HEK293 (cell line): Measurements from ENCODE around the gene CALCOCO1.

ENCODE experiments used
- GLIS2 ChIP-seq: fragments of 450-650 bp; formaldehyde crosslinking; IDR thresholded peaks from 2 replicates; pipeline ENCODE4 v1.5.1; 2016; ENCODE audit warnings: missing biosample characterization, missing genetic modification characterization
- HOXD13 ChIP-seq: sonication (generic); formaldehyde crosslinking; IDR thresholded peaks from 2 replicates; pipeline ENCODE4 v1.8.0; 2022; ENCODE audit warnings: missing genetic modification reagents, borderline replicate concordance
- KLF1 ChIP-seq: fragments of 450-650 bp; formaldehyde crosslinking; IDR thresholded peaks from 2 replicates; pipeline ENCODE4 v1.5.1; 2016; ENCODE audit warnings: missing biosample characterization, missing genetic modification characterization
- KLF16 ChIP-seq: fragments of 450-650 bp; formaldehyde crosslinking; IDR thresholded peaks from 2 replicates; pipeline ENCODE4 v1.5.1; 2017; ENCODE audit warnings: missing biosample characterization, missing genetic modification characterization
- PBX3 ChIP-seq: sonication (generic); formaldehyde crosslinking; IDR thresholded peaks from 2 replicates; pipeline ENCODE4 v1.8.1; 2022; ENCODE audit warnings: mild to moderate bottlenecking, moderate library complexity, missing genetic modification reagents
- ZBTB21 ChIP-seq: fragments of 450-650 bp; formaldehyde crosslinking; IDR thresholded peaks from 2 replicates; pipeline ENCODE4 v1.5.1; 2017; ENCODE audit warnings: missing biosample characterization, missing genetic modification characterization
- ZBTB48 ChIP-seq: fragments of 450-650 bp; formaldehyde crosslinking; IDR thresholded peaks from 2 replicates; pipeline ENCODE4 v1.5.1; 2016; ENCODE audit warnings: missing biosample characterization, missing genetic modification characterization
- ZBTB7A ChIP-seq: fragments of 450-650 bp; formaldehyde crosslinking; IDR thresholded peaks from 2 replicates; pipeline ENCODE4 v1.5.1; 2016; ENCODE audit warnings: low read depth, missing biosample characterization, missing genetic modification characterization
- ZBTB8A ChIP-seq: fragments of 450-650 bp; formaldehyde crosslinking; IDR thresholded peaks from 2 replicates; pipeline ENCODE4 v1.5.1; 2016; ENCODE audit warnings: missing biosample characterization, missing genetic modification characterization
- ZEB2 ChIP-seq: fragments of 450-650 bp; formaldehyde crosslinking; IDR thresholded peaks from 2 replicates; pipeline ENCODE4 v1.5.1; 2016; ENCODE audit warnings: missing biosample characterization, missing genetic modification characterization
- ZFP41 ChIP-seq: fragments of 450-650 bp; formaldehyde crosslinking; IDR thresholded peaks from 2 replicates; pipeline ENCODE4 v1.5.1; 2016; ENCODE audit warnings: missing biosample characterization, missing genetic modification characterization, borderline replicate concordance
- ZNF140 ChIP-seq: fragments of 450-650 bp; formaldehyde crosslinking; IDR thresholded peaks from 2 replicates; pipeline ENCODE4 v1.5.1; 2016; ENCODE audit warnings: missing biosample characterization, missing genetic modification characterization
- ZNF18 ChIP-seq: fragments of 450-650 bp; formaldehyde crosslinking; IDR thresholded peaks from 2 replicates; pipeline ENCODE4 v1.5.1; 2016; ENCODE audit warnings: missing biosample characterization, missing genetic modification characterization
- ZNF202 ChIP-seq: fragments of 450-650 bp; formaldehyde crosslinking; IDR thresholded peaks from 2 replicates; pipeline ENCODE4 v1.5.1; 2016; ENCODE audit warnings: missing biosample characterization, missing genetic modification characterization, borderline replicate concordance
- ZNF266 ChIP-seq: fragments of 450-650 bp; formaldehyde crosslinking; IDR thresholded peaks from 2 replicates; pipeline ENCODE4 v1.5.1; 2016; ENCODE audit warnings: missing biosample characterization, missing genetic modification characterization, low read depth
- ZNF292 ChIP-seq: fragments of 450-650 bp; formaldehyde crosslinking; IDR thresholded peaks from 2 replicates; pipeline ENCODE4 v1.5.1; 2016; ENCODE audit warnings: low read depth, missing biosample characterization, missing genetic modification characterization, borderline replicate concordance
- ZNF302 ChIP-seq: fragments of 450-650 bp; formaldehyde crosslinking; IDR thresholded peaks from 2 replicates; pipeline ENCODE4 v1.5.1; 2016; ENCODE audit warnings: missing biosample characterization, missing genetic modification characterization, low read depth
- ZNF350 ChIP-seq: fragments of 450-650 bp; formaldehyde crosslinking; IDR thresholded peaks from 2 replicates; pipeline ENCODE4 v1.5.0; 2017; ENCODE audit warnings: missing biosample characterization, mild to moderate bottlenecking, missing genetic modification characterization
- ZNF362 ChIP-seq: fragments of 450-650 bp; formaldehyde crosslinking; IDR thresholded peaks from 2 replicates; pipeline ENCODE4 v1.5.1; 2016; ENCODE audit warnings: missing biosample characterization, missing genetic modification characterization
- ZNF391 ChIP-seq: fragments of 450-650 bp; formaldehyde crosslinking; IDR thresholded peaks from 2 replicates; pipeline ENCODE4 v1.5.1; 2016; ENCODE audit warnings: low read depth, missing biosample characterization, missing genetic modification characterization, borderline replicate concordance
- ZNF394 ChIP-seq: fragments of 450-650 bp; formaldehyde crosslinking; IDR thresholded peaks from 2 replicates; pipeline ENCODE4 v1.5.1; 2016; ENCODE audit warnings: missing biosample characterization, missing genetic modification characterization, mild to moderate bottlenecking, moderate library complexity, borderline replicate concordance
- ZNF404 ChIP-seq: fragments of 450-650 bp; formaldehyde crosslinking; IDR thresholded peaks from 2 replicates; pipeline ENCODE4 v1.5.1; 2017; ENCODE audit warnings: missing biosample characterization, missing genetic modification characterization
- ZNF426 ChIP-seq: fragments of 450-650 bp; formaldehyde crosslinking; IDR thresholded peaks from 2 replicates; pipeline ENCODE4 v1.5.1; 2017; ENCODE audit warnings: missing biosample characterization, missing genetic modification characterization, mild to moderate bottlenecking, inconsistent platforms, moderate library complexity
- ZNF433 ChIP-seq: fragments of 450-650 bp; formaldehyde crosslinking; IDR thresholded peaks from 2 replicates; pipeline ENCODE4 v1.5.1; 2016; ENCODE audit warnings: missing biosample characterization, missing genetic modification characterization, low read depth
- ZNF501 ChIP-seq: fragments of 450-650 bp; formaldehyde crosslinking; IDR thresholded peaks from 2 replicates; pipeline ENCODE4 v1.5.1; 2016; ENCODE audit warnings: missing biosample characterization, missing genetic modification characterization
- ZNF530 ChIP-seq: fragments of 450-650 bp; formaldehyde crosslinking; IDR thresholded peaks from 2 replicates; pipeline ENCODE4 v1.5.1; 2016; ENCODE audit warnings: low read depth, missing biosample characterization, missing genetic modification characterization
- ZNF621 ChIP-seq: fragments of 450-650 bp; formaldehyde crosslinking; IDR thresholded peaks from 2 replicates; pipeline ENCODE4 v1.5.1; 2017; ENCODE audit warnings: missing biosample characterization, missing genetic modification characterization
- ZNF639 ChIP-seq: fragments of 450-650 bp; formaldehyde crosslinking; IDR thresholded peaks from 2 replicates; pipeline ENCODE4 v1.5.1; 2016; ENCODE audit warnings: missing biosample characterization, missing genetic modification characterization
- ZNF664 ChIP-seq: fragments of 450-650 bp; formaldehyde crosslinking; IDR thresholded peaks from 2 replicates; pipeline ENCODE4 v1.5.1; 2016; ENCODE audit warnings: missing biosample characterization, missing genetic modification characterization
- ZNF701 ChIP-seq: fragments of 450-650 bp; formaldehyde crosslinking; IDR thresholded peaks from 2 replicates; pipeline ENCODE4 v1.5.1; 2016; ENCODE audit warnings: missing biosample characterization, missing genetic modification characterization
- ZNF777 ChIP-seq: fragments of 450-650 bp; formaldehyde crosslinking; IDR thresholded peaks from 2 replicates; pipeline ENCODE4 v1.5.1; 2017; ENCODE audit warnings: missing biosample characterization, missing genetic modification characterization, borderline replicate concordance
- ZNF785 ChIP-seq: fragments of 450-650 bp; formaldehyde crosslinking; IDR thresholded peaks from 2 replicates; pipeline ENCODE4 v1.5.1; 2016; ENCODE audit warnings: missing biosample characterization, missing genetic modification characterization
- ZNF791 ChIP-seq: fragments of 450-650 bp; formaldehyde crosslinking; IDR thresholded peaks from 2 replicates; pipeline ENCODE4 v1.5.1; 2016; ENCODE audit warnings: missing biosample characterization, missing genetic modification characterization
- ZXDB ChIP-seq: fragments of 450-650 bp; formaldehyde crosslinking; IDR thresholded peaks from 2 replicates; pipeline ENCODE4 v1.5.1; 2016; ENCODE audit warnings: missing biosample characterization, missing genetic modification characterization

CALCOCO1 gene

GRCh38 chr12:53664191-53664590 lies 63.1 kb downstream of the CALCOCO1 start (continued):
- no peak for TF ChIP-seq ZNF701 (tag by site-specific recombination)
- peak; percentile 61; the same call in 1 of the 2 replicates for TF ChIP-seq ZNF292
- TF ChIP-seq ZNF202 (tag by site-specific recombination) = peak; percentile 87; the same call in 1 of the 2 replicates
- TF ChIP-seq ZBTB7A = no peak
- TF ChIP-seq ZNF302 = no peak
- 0 out of 2 replicates have a peak, but pooled peaks have one; percentile 72 for TF ChIP-seq ZNF530 (tag by site-specific recombination)
- no peak for TF ChIP-seq HOXD13 (CRISPR knock-in tag)
- TF ChIP-seq ZFP41 (tag by site-specific recombination) = no peak
- TF ChIP-seq ZNF426 = peak; percentile 97
- no peak for TF ChIP-seq ZNF350 (tag by site-specific recombination)
- TF ChIP-seq ZNF785 (tag by site-specific recombination) = no peak
- TF ChIP-seq ZNF621 = no peak
- no peak for TF ChIP-seq ZNF777 (tag by site-specific recombination)
- TF ChIP-seq ZEB2 (tag by site-specific recombination) = no peak
- peak; percentile 85 for TF ChIP-seq ZBTB8A (tag by site-specific recombination)
- TF ChIP-seq ZNF664 (tag by site-specific recombination) = peak; percentile 88
- peak; percentile 42; the same call in 1 of the 2 replicates for TF ChIP-seq ZBTB21 (tag by site-specific recombination)
- TF ChIP-seq ZNF18 (tag by site-specific recombination) = 0 out of 2 replicates have a peak, but pooled peaks have one; percentile 22
- 0 out of 2 replicates have a peak, but pooled peaks have one; percentile 58 for TF ChIP-seq ZNF404 (tag by site-specific recombination)
- peak; percentile 69 for TF ChIP-seq ZXDB
- peak; percentile 81 for TF ChIP-seq ZNF266 (tag by site-specific recombination)
- TF ChIP-seq ZNF791 (tag by site-specific recombination) = 0 out of 2 replicates have a peak, but pooled peaks have one; percentile 10
- peak; percentile 95 for TF ChIP-seq ZNF433
- peak; percentile 96 for TF ChIP-seq ZNF140 (tag by site-specific recombination)
- no peak for TF ChIP-seq PBX3 (CRISPR knock-in tag)
- no peak for TF ChIP-seq ZBTB48 (tag by site-specific recombination)
- TF ChIP-seq GLIS2 = no peak
- TF ChIP-seq ZNF639 (tag by site-specific recombination) = 0 out of 2 replicates have a peak, but pooled peaks have one; percentile 27
- TF ChIP-seq ZNF394 (tag by site-specific recombination) = peak; percentile 98
- no peak for TF ChIP-seq KLF16
- no peak for TF ChIP-seq ZNF362 (tag by site-specific recombination)
- TF ChIP-seq ZNF391 (tag by site-specific recombination) = no peak
- TF ChIP-seq ZNF501 (tag by site-specific recombination) = peak; percentile 51; the same call in 1 of the 2 replicates
- no peak for TF ChIP-seq KLF1
